Activated CD8-positive, alpha-beta T cell treated with anti-CD3 and anti-CD28 coated beads, Interleukin-2, amount 10 ng/mL, durations not matched to agents 7 days and 5 days (primary cell): ENCODE measurements around the gene THAP2. TPM values are rescaled to one million over a fixed set of nuclear protein-coding genes. Genes with fewer than 3 reads are reported as not detected.

Source experiments
- ATAC-seq: fragments of 150-1000 bp; cut with Tn5 transposase; one replicate; pipeline ENCODE4 v1.10.0; 2021; ENCODE audit warnings: moderate library complexity
- CTCF ChIA-PET: fragments of 350-600 bp; sonication (Branson Sonifier 250); formaldehyde crosslinking; loops from one replicate; lab custom pipeline; 2021; ENCODE audit warnings: antibody characterized with exemption; lab: Charles Lee
- POLR2A ChIA-PET: fragments of 350-600 bp; sonication (Branson Sonifier 250); formaldehyde crosslinking; loops from one replicate; lab custom pipeline; 2021; ENCODE audit warnings: antibody characterized with exemption; lab: Charles Lee
- DNase-seq: peaks from one replicate; pipeline ENCODE4 v3.0.0-alpha.2; 2020
- H3K27ac Mint-ChIP-seq: one replicate; pipeline ENCODE4 v1.8.0; 2021; ENCODE audit warnings: mild to moderate bottlenecking, mixed read lengths
- H3K27me3 Mint-ChIP-seq: one replicate; pipeline ENCODE4 v1.8.0; 2021; ENCODE audit warnings: low read depth, mixed read lengths
- H3K36me3 Mint-ChIP-seq: one replicate; pipeline ENCODE4 v1.8.0; 2021; ENCODE audit warnings: low read depth, mixed read lengths
- H3K4me1 Mint-ChIP-seq: one replicate; pipeline ENCODE4 v1.8.0; 2021; ENCODE audit warnings: low read depth, mixed read lengths
- H3K4me3 Mint-ChIP-seq: one replicate; pipeline ENCODE4 v1.8.0; 2021; ENCODE audit warnings: mild to moderate bottlenecking, mixed read lengths
- H3K9me3 Mint-ChIP-seq: one replicate; pipeline ENCODE4 v1.8.0; 2022; ENCODE audit warnings: mixed read lengths; ENCODE audit not compliant: insufficient read depth
- total RNA-seq, 2 experiments: library from RNA; stranded (reverse); gene quantifications; one replicate each; pipeline ENCODE4 v1.2.3, GENCODE V29; 2021

THAP2 gene
- total RNA-seq: 1 to 10 TPM; 3.5 to 5.2 TPM

DNA sequence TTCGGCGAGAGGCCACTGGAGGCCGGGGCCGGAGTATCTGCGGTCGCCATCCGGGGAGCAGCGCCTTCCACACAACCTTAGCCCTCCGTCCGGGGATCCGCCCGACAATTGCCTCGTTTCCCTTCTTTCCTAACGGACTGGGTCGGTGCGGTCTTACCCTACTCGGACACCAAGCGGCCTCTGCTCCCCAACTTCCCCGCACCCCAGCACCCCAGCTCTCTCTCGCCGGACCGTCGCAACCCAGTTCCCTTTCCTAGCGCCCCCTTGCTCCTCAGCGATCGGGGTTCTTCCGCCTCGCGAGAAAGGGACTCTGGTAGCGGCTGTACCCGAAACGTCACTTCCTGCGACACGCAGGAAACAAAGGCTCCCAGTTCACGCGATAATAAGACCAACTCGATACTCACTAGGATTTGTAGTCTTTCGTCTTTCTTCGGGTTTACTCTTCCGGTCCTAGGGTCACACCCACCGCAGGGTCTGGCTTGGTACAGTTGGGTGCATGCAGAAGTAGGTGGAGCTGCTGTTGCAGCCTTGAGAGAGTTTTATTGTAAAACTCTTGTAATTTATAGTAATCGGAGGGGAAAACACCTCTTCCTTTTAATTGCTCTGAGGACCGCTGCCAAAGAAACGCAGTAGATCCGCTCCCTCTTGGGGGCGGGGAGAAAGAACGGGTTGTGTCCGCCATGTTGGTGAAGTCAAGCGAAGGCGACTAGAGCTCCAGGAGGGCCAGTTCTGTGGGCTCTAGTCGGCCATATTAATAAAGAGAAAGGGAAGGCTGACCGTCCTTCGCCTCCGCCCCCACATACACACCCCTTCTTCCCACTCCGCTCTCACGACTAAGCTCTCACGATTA is at the start of gene THAP2, which contains the start of gene ZFC3H1:
Gene THAP2 (plus strand): TSS at position 741 of the 850 bp plus-strand sequence. CDS start 209 bp downstream, outside the sequence.
Gene ZFC3H1 (minus strand): TSS at position 288 of the 850 bp plus-strand sequence. CDS start 238 bp downstream, at position 50.
- Mint-ChIP-seq H3K9me3 (no peaks in the 10 kb centered on the region), H3K4me1 (peaks cover 38% of the 10 kb centered on the region), H3K36me3 (peaks cover 37% of the 10 kb centered on the region), H3K4me3 (peak within 1 kb of the TSS; percentile 98), H3K27ac (peak within 1 kb of the TSS; percentile 100), H3K27me3 (no peaks in the 10 kb centered on the region)
- CTCF ChIA-PET: interaction anchor here (0.9 to 4.2 kb wide), 8 partner anchors 10 to 175 kb away, joined by 3 to 41 read pairs (median 10); partner anchors contain the start of gene TMEM19
- DNase-seq: peak; percentile 96
- POLR2A ChIA-PET: interaction anchor here (0.6 to 3.0 kb wide), 23 partner anchors 9 to 1391 kb away, joined by 3 to 101 read pairs (median 6); partner anchors contain the start of genes RAB21, TBC1D15 and TMEM19
- ATAC-seq: peak; percentile 90

GRCh38 chr12:71621938-71622337 is 42.2 kb upstream of the THAP2 start:
- Mint-ChIP-seq H3K36me3 (peaks cover 77% of the 10 kb centered on the region), H3K27me3 (no peaks in the 10 kb centered on the region), H3K4me1 (peaks cover 13% of the 10 kb centered on the region), H3K4me3 (no peak overlapping the region), H3K27ac (no peak overlapping the region), H3K9me3 (no peaks in the 10 kb centered on the region)
- ChIA-PET POLR2A (no interaction called here), CTCF (interaction anchor here (2.0 kb wide), 1 partner anchor 15 kb away, joined by 10 read pairs; no protein-coding TSS in a partner anchor)
- DNase-seq: no peak
- no peak for ATAC-seq

DNA sequence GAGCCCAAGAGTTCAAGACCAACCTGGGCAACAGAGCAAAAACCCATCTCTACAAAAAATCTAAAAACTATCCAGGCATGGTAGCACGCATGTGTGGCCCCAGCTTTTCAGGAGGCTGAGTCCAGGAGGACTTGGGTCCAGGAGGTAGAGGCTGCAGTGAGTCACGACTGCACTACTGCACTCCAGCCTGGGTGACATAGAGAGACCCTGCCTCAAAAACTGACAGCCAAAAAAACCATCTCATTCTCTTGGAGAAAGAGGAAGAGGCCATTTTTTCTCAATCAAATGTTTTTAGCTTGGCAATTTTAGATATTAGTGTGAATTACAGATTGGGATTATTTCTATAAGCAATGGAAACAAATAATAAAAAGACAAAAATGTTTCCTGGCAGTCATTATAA is 38.6 kb upstream of the THAP2 start:
- Mint-ChIP-seq H3K27me3 (no peaks in the 10 kb centered on the region), H3K4me3 (no peak overlapping the region), H3K27ac (no peak overlapping the region), H3K4me1 (peaks cover 13% of the 10 kb centered on the region), H3K36me3 (peaks cover 74% of the 10 kb centered on the region), H3K9me3 (no peaks in the 10 kb centered on the region)
- POLR2A ChIA-PET: interaction anchor here (1.2 kb wide), 1 partner anchor 11 kb away, joined by 3 read pairs; no protein-coding TSS in a partner anchor
- CTCF ChIA-PET: interaction anchor here (0.7 to 4.0 kb wide), 4 partner anchors 12 to 221 kb away, joined by 3 to 46 read pairs (median 6); no protein-coding TSS in a partner anchor
- ATAC-seq: no peak
- no peak for DNase-seq

- Mint-ChIP-seq H3K36me3 (peaks cover 72% of the 10 kb centered on the region), H3K27ac (peak overlapping the region; percentile 56), H3K4me1 (peaks cover 13% of the 10 kb centered on the region), H3K4me3 (peak overlapping the region; percentile 7), H3K9me3 (no peaks in the 10 kb centered on the region), H3K27me3 (no peaks in the 10 kb centered on the region)
- ChIA-PET CTCF (interaction anchor here (0.7 to 4.0 kb wide), 4 partner anchors 11 to 221 kb away, joined by 3 to 46 read pairs (median 6); no protein-coding TSS in a partner anchor), POLR2A (interaction anchor here (1.2 to 1.9 kb wide), 2 partner anchors 10 to 38 kb away, joined by 3 to 6 read pairs; partner anchors contain the start of genes THAP2 and ZFC3H1)
- ATAC-seq (no peak), DNase-seq (no peak)
Measured at GRCh38 chr12:71626098-71626497, 38.0 kb upstream of the THAP2 start.

DNA sequence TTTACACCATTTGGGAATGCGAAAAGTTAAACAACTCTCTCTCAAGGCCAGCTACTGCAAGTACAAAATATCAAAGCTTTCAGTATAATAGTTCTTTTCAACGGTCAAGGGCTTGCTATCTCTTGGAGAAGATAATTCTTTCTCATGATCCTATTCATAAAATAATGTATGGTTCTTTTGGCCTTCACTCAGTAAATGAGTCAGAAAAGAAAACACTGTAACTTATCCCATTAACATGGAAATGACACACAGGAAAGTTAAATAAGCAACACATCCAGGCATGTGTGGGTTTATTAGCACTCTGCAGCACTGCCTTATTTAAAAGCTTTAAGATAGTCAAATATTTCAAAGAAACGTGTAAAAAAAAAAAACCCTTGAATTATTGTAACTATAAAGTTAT is 37.3 kb upstream of the THAP2 start:
- peaks cover 13% of the 10 kb centered on the region for H3K4me1 Mint-ChIP-seq
- ATAC-seq (no peak), DNase-seq (no peak)
- POLR2A ChIA-PET: interaction anchor here (1.9 kb wide), 1 partner anchor 37 kb away, joined by 6 read pairs; the partner anchor contains the start of genes THAP2 and ZFC3H1
- CTCF ChIA-PET: interaction anchor here (1.1 to 4.0 kb wide), 5 partner anchors 11 to 220 kb away, joined by 3 to 46 read pairs (median 8); no protein-coding TSS in a partner anchor
- H3K4me3 Mint-ChIP-seq: no peak overlapping the region
- H3K36me3 Mint-ChIP-seq: peaks cover 67% of the 10 kb centered on the region
- H3K27ac Mint-ChIP-seq: no peak overlapping the region
- no peaks in the 10 kb centered on the region for H3K9me3 Mint-ChIP-seq
- no peaks in the 10 kb centered on the region for H3K27me3 Mint-ChIP-seq

- no peaks in the 10 kb centered on the region for H3K9me3 Mint-ChIP-seq
- ATAC-seq (no peak), DNase-seq (no peak)
- POLR2A ChIA-PET: interaction anchor here (1.9 kb wide), 1 partner anchor 36 kb away, joined by 6 read pairs; the partner anchor contains the start of genes THAP2 and ZFC3H1
- H3K36me3 Mint-ChIP-seq: peaks cover 69% of the 10 kb centered on the region
- no peak overlapping the region for H3K4me3 Mint-ChIP-seq
- no peak overlapping the region for H3K27ac Mint-ChIP-seq
- H3K4me1 Mint-ChIP-seq: peaks cover 13% of the 10 kb centered on the region
- CTCF ChIA-PET: interaction anchor here (0.5 to 4.0 kb wide), 5 partner anchors 10 to 212 kb away, joined by 3 to 46 read pairs (median 6); no protein-coding TSS in a partner anchor
- no peaks in the 10 kb centered on the region for H3K27me3 Mint-ChIP-seq
Measured at GRCh38 chr12:71627438-71628002, 36.6 kb upstream of the THAP2 start.

GRCh38 chr12:71636704-71637115 is 27.4 kb upstream of the THAP2 start:
- peak; percentile 34 for DNase-seq
- peaks cover 58% of the 10 kb centered on the region for H3K36me3 Mint-ChIP-seq
- peak; percentile 47 for ATAC-seq

GRCh38 chr12:71638499-71638898 is 25.6 kb upstream of the THAP2 start:
- H3K27ac Mint-ChIP-seq: no peak overlapping the region
- no peaks in the 10 kb centered on the region for H3K9me3 Mint-ChIP-seq
- ATAC-seq (no peak), DNase-seq (no peak)
- POLR2A ChIA-PET: interaction anchor here (0.7 to 2.4 kb wide), 2 partner anchors 24 to 48 kb away, joined by 4 to 6 read pairs; partner anchors contain the start of gene TMEM19
- peaks cover 7% of the 10 kb centered on the region for H3K4me1 Mint-ChIP-seq
- CTCF ChIA-PET: interaction anchor here (1.0 to 5.3 kb wide), 4 partner anchors 11 to 223 kb away, joined by 3 to 46 read pairs (median 6); no protein-coding TSS in a partner anchor
- H3K36me3 Mint-ChIP-seq: peaks cover 57% of the 10 kb centered on the region
- H3K4me3 Mint-ChIP-seq: no peak overlapping the region
- H3K27me3 Mint-ChIP-seq: no peaks in the 10 kb centered on the region

More at GRCh38 chr12:71636704-71637115, 27.4 kb upstream of the THAP2 start:
- POLR2A ChIA-PET: interaction anchor here (0.7 to 2.4 kb wide), 3 partner anchors 11 to 50 kb away, joined by 3 to 11 read pairs (median 6); partner anchors contain the start of genes THAP2, TMEM19 and ZFC3H1
- Mint-ChIP-seq H3K4me3 (no peak overlapping the region), H3K27me3 (no peaks in the 10 kb centered on the region), H3K9me3 (no peaks in the 10 kb centered on the region), H3K4me1 (peaks cover 7% of the 10 kb centered on the region), H3K27ac (peak overlapping the region; percentile 28)
- CTCF ChIA-PET: interaction anchor here (0.9 to 5.3 kb wide), 33 partner anchors 9 to 244 kb away, joined by 3 to 46 read pairs (median 5); partner anchors contain the start of genes RAB21, THAP2, TMEM19 and ZFC3H1

GRCh38 chr12:71639341-71639760 is 24.8 kb upstream of the THAP2 start:
- ATAC-seq (peak; percentile 55), DNase-seq (no peak)
- no peaks in the 10 kb centered on the region for H3K27me3 Mint-ChIP-seq
- H3K9me3 Mint-ChIP-seq: no peaks in the 10 kb centered on the region
- CTCF ChIA-PET: interaction anchor here (1.3 to 5.3 kb wide), 4 partner anchors 12 to 224 kb away, joined by 5 to 46 read pairs (median 8); no protein-coding TSS in a partner anchor
- no peak overlapping the region for H3K4me3 Mint-ChIP-seq
- POLR2A ChIA-PET: interaction anchor here (0.8 to 1.4 kb wide), 2 partner anchors 14 to 24 kb away, joined by 3 to 6 read pairs; partner anchors contain the start of gene ZFC3H1
- no peak overlapping the region for H3K27ac Mint-ChIP-seq
- H3K36me3 Mint-ChIP-seq: peaks cover 61% of the 10 kb centered on the region
- H3K4me1 Mint-ChIP-seq: peaks cover 11% of the 10 kb centered on the region

- Mint-ChIP-seq H3K27me3 (no peaks in the 10 kb centered on the region), H3K4me1 (peaks cover 14% of the 10 kb centered on the region), H3K27ac (no peak overlapping the region), H3K9me3 (no peaks in the 10 kb centered on the region), H3K4me3 (no peak overlapping the region), H3K36me3 (peaks cover 61% of the 10 kb centered on the region)
- no peak for ATAC-seq
- CTCF ChIA-PET: interaction anchor here (0.9 to 5.3 kb wide), 3 partner anchors 13 to 109 kb away, joined by 3 to 46 read pairs (median 10); no protein-coding TSS in a partner anchor
- POLR2A ChIA-PET: interaction anchor here (0.8 to 1.4 kb wide), 2 partner anchors 13 to 23 kb away, joined by 3 to 6 read pairs; partner anchors contain the start of gene ZFC3H1
- no peak for DNase-seq
Measured at GRCh38 chr12:71640316-71640715, 23.8 kb upstream of the THAP2 start.
